Breast epithelium (tissue), 4 donors: ENCODE results near the gene THADA. TPM values are rescaled to one million over a fixed set of nuclear protein-coding genes. Genes with fewer than 3 reads are reported as not detected.

Experiments used
- DNase-seq, 2 donors: peaks; one replicate each; pipeline ENCODE4 v3.0.0-alpha.2; 2019; ENCODE audit warnings: low spot score in 2 of 2
- H3K27ac ChIP-seq, 2 donors: fragments of 200-600 bp; sonication (generic) in 1 of 2; one replicate each; pipeline ENCODE4 v1.5.1; 2016 to 2019; ENCODE audit warnings: mild to moderate bottlenecking in 1 of 2
- H3K27me3 ChIP-seq, 2 donors: fragments of 200-600 bp; sonication (generic) in 1 of 2; one replicate each; pipeline versions ENCODE4 v1.5.1 to v1.6.0; 2017 to 2019; ENCODE audit warnings: control low read depth in 1 of 2, mild to moderate bottlenecking in 1 of 2
- H3K36me3 ChIP-seq: fragments of 200-600 bp; one replicate; pipeline ENCODE4 v1.5.1; 2019
- H3K4me1 ChIP-seq, 2 donors: fragments of 200-600 bp; sonication (generic); one replicate each; pipeline ENCODE4 v1.5.1; 2016 to 2019; ENCODE audit warnings: control low read depth in 1 of 2
- H3K4me3 ChIP-seq, 3 donors: fragments of 200-600 bp; sonication (generic); 1 replicate in 2 of 3; 2 replicates in 1 of 3; pipeline ENCODE4 v1.5.1; 2016 to 2019; ENCODE audit warnings: mild to moderate bottlenecking in 3 of 3, moderate library complexity in 2 of 3
- H3K9me3 ChIP-seq, 2 donors: fragments of 200-600 bp; sonication (generic) in 1 of 2; one replicate each; pipeline ENCODE4 v1.5.1; 2016 to 2019; ENCODE audit warnings: control low read depth in 1 of 2
- CTCF ChIP-seq, 3 donors: fragments of 450-650 bp; IDR thresholded peaks; one replicate each; pipeline ENCODE4 v1.5.1; 2016 to 2017; ENCODE audit warnings: antibody characterized with exemption in 3 of 3, mild to moderate bottlenecking in 3 of 3, moderate library complexity in 3 of 3
- POLR2A ChIP-seq: fragments of 450-650 bp; IDR thresholded peaks from one replicate; pipeline ENCODE4 v1.6.1; 2016; ENCODE audit warnings: antibody characterized with exemption, mild to moderate bottlenecking, moderate library complexity
- POLR2AphosphoS5 ChIP-seq, 3 donors: sonication (generic); formaldehyde crosslinking; IDR thresholded peaks; one replicate each; pipeline ENCODE4 v1.6.1; 2017; ENCODE audit warnings: antibody characterized with exemption in 3 of 3
- intact Hi-C: fragments of 100-400 bp; cut with DNase I; formaldehyde crosslinking; loops from one replicate; pipeline ENCODE4 v1.15.1; 2023; ENCODE audit warnings: low total_unique reads
- total RNA-seq, 3 donors: library from RNA; depleted of rRNA; stranded (reverse); fragments of >200 nt; gene quantifications; one replicate each; pipeline ENCODE4 v1.1.0, GENCODE V29; 2016

The THADA gene
- total RNA-seq, 3 donors from 2014 or later = 41.1 to 60.6 (median 49.5) TPM

- no peak for TF ChIP-seq CTCF (IDR thresholded peaks at IDR 0.05)
- no peak for TF ChIP-seq POLR2A
- TF ChIP-seq POLR2AphosphoS5 (IDR thresholded peaks at IDR 0.05) = no peak
- Histone ChIP-seq H3K9me3 (peaks cover 0 to 8% of the 10 kb centered on the region in 2 donors), H3K27me3 (no peaks in the 10 kb centered on the region), H3K4me3 (no peak overlapping the region), H3K36me3 (no peaks in the 10 kb centered on the region), H3K27ac (peak overlapping the region; percentile 91 to 94), H3K4me1 (peaks cover 4 to 27% of the 10 kb centered on the region in 2 donors)
- DNase-seq = no peak
- intact Hi-C loops = no loop called here
Measured at GRCh38 chr2:43520919-43521318, 74.9 kb downstream of the THADA start.

- Histone ChIP-seq H3K36me3 (no peaks in the 10 kb centered on the region), H3K27ac (peak overlapping the region; percentile 91 to 94), H3K4me3 (no peak overlapping the region), H3K9me3 (no peaks in the 10 kb centered on the region), H3K27me3 (no peaks in the 10 kb centered on the region), H3K4me1 (peaks cover 4 to 27% of the 10 kb centered on the region in 2 donors)
- peak in 1 of 2 donors; percentile 87 for DNase-seq
- intact Hi-C loops = no loop called here
- TF ChIP-seq POLR2A (no peak), POLR2AphosphoS5 (IDR thresholded peaks at IDR 0.05) (peak in 1 of 3 donors; percentile 44), CTCF (IDR thresholded peaks at IDR 0.05) (peak in 1 of 3 donors; percentile 11)
Measured at GRCh38 chr2:43519643-43520221, 76.1 kb downstream of the THADA start.

GRCh38 chr2:43518718-43519117, 77.1 kb downstream of the THADA start:
- DNase-seq = no peak
- no peak overlapping the region for H3K4me3 ChIP-seq
- TF ChIP-seq POLR2AphosphoS5 (IDR thresholded peaks at IDR 0.05) = no peak
- no peaks in the 10 kb centered on the region for H3K36me3 ChIP-seq
- H3K9me3 ChIP-seq = no peaks in the 10 kb centered on the region
- H3K27ac ChIP-seq = peak overlapping the region; percentile 91 to 94
- peaks cover 4 to 27% of the 10 kb centered on the region in 2 donors for H3K4me1 ChIP-seq
- H3K27me3 ChIP-seq = no peaks in the 10 kb centered on the region
- intact Hi-C loops = no loop called here

- Histone ChIP-seq H3K36me3 (no peaks in the 10 kb centered on the region), H3K27me3 (no peaks in the 10 kb centered on the region), H3K4me1 (peaks cover 4 to 27% of the 10 kb centered on the region in 2 donors), H3K9me3 (no peaks in the 10 kb centered on the region), H3K4me3 (no peak overlapping the region), H3K27ac (peak overlapping the region; percentile 91 to 94)
- no peak for DNase-seq
- no peak for TF ChIP-seq POLR2A
- no peak for TF ChIP-seq CTCF (IDR thresholded peaks at IDR 0.05)
- no peak for TF ChIP-seq POLR2AphosphoS5 (IDR thresholded peaks at IDR 0.05)
- intact Hi-C loops = no loop called here
Measured at GRCh38 chr2:43518181-43518580, 77.7 kb downstream of the THADA start.

GRCh38 chr2:43515807-43516497, 79.9 kb downstream of the THADA start:
- H3K27me3 ChIP-seq = no peaks in the 10 kb centered on the region
- intact Hi-C loops = no loop called here
- peaks cover 4 to 27% of the 10 kb centered on the region in 2 donors for H3K4me1 ChIP-seq
- H3K4me3 ChIP-seq = no peak overlapping the region
- TF ChIP-seq POLR2AphosphoS5 (IDR thresholded peaks at IDR 0.05) = no peak
- TF ChIP-seq CTCF (IDR thresholded peaks at IDR 0.05) = no peak
- H3K9me3 ChIP-seq = no peaks in the 10 kb centered on the region
- peak overlapping the region; percentile 91 to 94 for H3K27ac ChIP-seq
- no peak for DNase-seq
- H3K36me3 ChIP-seq = no peaks in the 10 kb centered on the region
